ENCODE data around the gene CAPNS1.
"Not testable (repeated sequence)": the region's sequence is repeated elsewhere in the genome, so short reads cannot be mapped to it uniquely, and the experiment has no call there.

CAPNS1 gene

DNA sequence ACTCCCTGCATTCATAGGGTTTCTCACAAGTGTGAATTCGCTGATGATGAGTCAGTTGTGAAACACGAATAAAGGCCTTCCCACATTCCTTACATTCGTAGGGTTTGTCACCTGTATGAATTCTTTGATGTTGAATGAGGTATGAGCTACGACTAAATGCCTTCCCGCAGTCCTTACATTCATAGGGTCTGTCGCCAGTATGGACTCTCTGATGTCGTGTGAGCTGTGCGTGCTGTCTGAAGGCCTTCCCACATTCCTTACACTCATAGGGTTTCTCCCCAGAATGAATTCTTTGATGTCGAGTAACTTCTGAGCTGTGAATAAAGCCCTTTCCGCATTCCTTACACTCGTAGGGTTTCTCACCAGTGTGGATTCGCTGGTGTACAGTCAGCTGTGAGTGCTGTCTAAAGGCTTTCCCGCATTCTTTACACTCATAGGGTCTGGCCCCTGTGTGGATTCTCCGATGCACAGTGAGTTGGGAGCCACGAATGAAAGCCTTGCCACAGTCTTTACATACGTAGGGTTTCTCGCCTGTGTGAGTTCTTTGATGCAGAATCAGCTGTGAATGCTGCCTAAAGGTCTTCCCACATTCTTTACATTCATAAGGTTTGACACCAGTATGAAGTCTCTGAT is 42.9 kb downstream of the CAPNS1 start:
- no peak overlapping the region for H2AFZ ChIP-seq (ENCODE audit: low read length, unreplicated experiment)
- no peak overlapping the region for H3K4me3 ChIP-seq (ENCODE audit: low read depth, low read length)
- H3K79me2 ChIP-seq (ENCODE audit: control insufficient read depth, insufficient read depth, low read length, unreplicated experiment), result no peaks in the 10 kb centered on the region
- H3K4me1 ChIP-seq (ENCODE audit: control insufficient read depth, insufficient read depth, low read length, unreplicated experiment), result no peaks in the 10 kb centered on the region
- no peak overlapping the region for H3K27ac ChIP-seq (ENCODE audit: low read depth, low read length)
- H3K27me3 ChIP-seq (ENCODE audit: insufficient read depth, low read length), result no peaks in the 10 kb centered on the region
- H3K36me3 ChIP-seq (ENCODE audit: insufficient read depth, low read length), result peaks cover 5% of the 10 kb centered on the region

GRCh38 chr19:36183245-36183628 is 43.4 kb downstream of the CAPNS1 start:
- H3K4me3 ChIP-seq (ENCODE audit: low read depth, low read length), result no peak overlapping the region
- no peaks in the 10 kb centered on the region for H3K27me3 ChIP-seq (ENCODE audit: insufficient read depth, low read length)
- H3K79me2 ChIP-seq (ENCODE audit: control insufficient read depth, insufficient read depth, low read length, unreplicated experiment), result no peaks in the 10 kb centered on the region
- no peak overlapping the region for H2AFZ ChIP-seq (ENCODE audit: low read length, unreplicated experiment)
- H3K4me1 ChIP-seq (ENCODE audit: control insufficient read depth, insufficient read depth, low read length, unreplicated experiment), result no peaks in the 10 kb centered on the region
- no peak overlapping the region for H3K27ac ChIP-seq (ENCODE audit: low read depth, low read length)
- peaks cover 5% of the 10 kb centered on the region for H3K36me3 ChIP-seq (ENCODE audit: insufficient read depth, low read length)

GRCh38 chr19:36186722-36187121 is 46.9 kb downstream of the CAPNS1 start:
- H3K27me3 ChIP-seq (ENCODE audit: insufficient read depth, low read length); H3K79me2 ChIP-seq (ENCODE audit: control insufficient read depth, insufficient read depth, low read length, unreplicated experiment); H3K36me3 ChIP-seq (ENCODE audit: insufficient read depth, low read length); H3K4me1 ChIP-seq (ENCODE audit: control insufficient read depth, insufficient read depth, low read length, unreplicated experiment); H2AFZ ChIP-seq (ENCODE audit: low read length, unreplicated experiment); H3K27ac ChIP-seq (ENCODE audit: low read depth, low read length); H3K4me3 ChIP-seq (ENCODE audit: low read depth, low read length): not testable (repeated sequence)

GRCh38 chr19:36196249-36196648 is 56.4 kb downstream of the CAPNS1 start:
- Histone ChIP-seq H3K4me1 (ENCODE audit: control insufficient read depth, insufficient read depth, low read length, unreplicated experiment) (no peaks in the 10 kb centered on the region), H3K79me2 (ENCODE audit: control insufficient read depth, insufficient read depth, low read length, unreplicated experiment) (no peaks in the 10 kb centered on the region), H3K4me3 (ENCODE audit: low read depth, low read length) (no peak overlapping the region), H2AFZ (ENCODE audit: low read length, unreplicated experiment) (no peak overlapping the region), H3K36me3 (ENCODE audit: insufficient read depth, low read length) (no peaks in the 10 kb centered on the region), H3K27me3 (ENCODE audit: insufficient read depth, low read length) (no peaks in the 10 kb centered on the region), H3K27ac (ENCODE audit: low read depth, low read length) (no peak overlapping the region)

GRCh38 chr19:36198119-36198518 is 58.3 kb downstream of the CAPNS1 start:
- Histone ChIP-seq H3K27me3 (ENCODE audit: insufficient read depth, low read length) (no peaks in the 10 kb centered on the region), H3K4me3 (ENCODE audit: low read depth, low read length) (no peak overlapping the region), H3K4me1 (ENCODE audit: control insufficient read depth, insufficient read depth, low read length, unreplicated experiment) (no peaks in the 10 kb centered on the region), H3K79me2 (ENCODE audit: control insufficient read depth, insufficient read depth, low read length, unreplicated experiment) (no peaks in the 10 kb centered on the region), H3K27ac (ENCODE audit: low read depth, low read length) (no peak overlapping the region), H2AFZ (ENCODE audit: low read length, unreplicated experiment) (no peak overlapping the region), H3K36me3 (ENCODE audit: insufficient read depth, low read length) (no peaks in the 10 kb centered on the region)

Measured in ACC112 (cell line).